ENCODE results near the gene TTC19.

Gene TTC19

DNA sequence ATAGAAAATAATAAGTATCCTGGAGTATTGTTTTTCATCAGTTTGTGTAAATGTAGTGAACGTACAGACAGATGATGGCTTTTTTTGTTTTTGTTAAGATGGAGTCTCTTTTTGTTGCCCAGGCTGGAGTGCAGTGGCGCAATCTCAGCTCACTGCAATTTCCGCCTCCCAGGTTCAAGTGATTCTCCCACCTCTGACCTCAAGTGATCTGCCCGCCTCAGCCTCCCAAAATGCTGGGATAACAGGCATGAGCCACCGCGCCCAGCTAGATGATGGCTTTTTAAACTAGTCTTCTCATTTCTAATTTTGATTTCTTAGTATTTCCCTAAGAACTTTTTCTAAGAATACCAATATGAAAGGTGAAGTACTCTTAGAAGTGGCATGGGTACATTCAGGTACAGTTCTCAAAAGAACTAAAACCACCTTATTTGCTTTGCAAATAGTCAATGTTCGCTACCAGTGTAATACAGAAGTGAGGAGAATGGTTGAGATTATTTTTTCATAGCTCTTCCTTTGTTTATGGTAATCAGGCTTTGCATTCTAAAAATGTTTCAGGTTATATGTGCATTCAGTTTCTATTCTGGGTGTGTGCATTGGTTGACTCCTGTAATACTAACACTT is 34.2 kb downstream of the TTC19 start:
- peaks cover 0 to 2% of the 10 kb centered on the region in 2 experiments for H3K4me1 ChIP-seq (ENCODE audit: control insufficient read depth in 1 of 2, insufficient read depth in 2 of 2, low read length in 2 of 2)
- no peak overlapping the region for H3K9ac ChIP-seq (ENCODE audit: low read length)
- DNase-seq, result no peak
- no peak overlapping the region for H3K23ac ChIP-seq (ENCODE audit: low read length)
- H2AFZ ChIP-seq (ENCODE audit: insufficient read depth, low read length, poor library complexity), result no peak overlapping the region
- no peak overlapping the region for H3K27ac ChIP-seq (ENCODE audit: low read depth, low read length)
- no peak overlapping the region for H2BK120ac ChIP-seq (ENCODE audit: insufficient read depth, low read length, poor library complexity)
- H4K91ac ChIP-seq (ENCODE audit: low read depth, low read length), result no peak overlapping the region
- no peak overlapping the region for H3K18ac ChIP-seq (ENCODE audit: low read length)
- H3K9me3 ChIP-seq (ENCODE audit: insufficient read depth, low read depth, low read length), result no peaks in the 10 kb centered on the region
- no peaks in the 10 kb centered on the region for H3K79me2 ChIP-seq (ENCODE audit: control insufficient read depth, insufficient read depth, low read length, poor library complexity)
- no peak overlapping the region for H2AK5ac ChIP-seq (ENCODE audit: low read length)
- no peak overlapping the region for H3K4ac ChIP-seq (ENCODE audit: low read depth, low read length)
- H3K36me3 ChIP-seq (ENCODE audit: control insufficient read depth in 1 of 2, insufficient read depth in 2 of 2, low read length in 2 of 2), result peaks cover 15 to 32% of the 10 kb centered on the region in 2 experiments
- H3K27me3 ChIP-seq (ENCODE audit: insufficient read depth, low read length), result no peaks in the 10 kb centered on the region
- H4K12ac ChIP-seq (ENCODE audit: low read depth, low read length), result no peak overlapping the region
- H3K79me1 ChIP-seq (ENCODE audit: low read length), result no peaks in the 10 kb centered on the region
- H3K14ac ChIP-seq (ENCODE audit: low read length), result no peak overlapping the region
- no CpG with 5 or more reads among the region's 7 CpGs for WGBS (ENCODE audit: extremely low coverage, insufficient coverage, insufficient read length)
- no peak overlapping the region for H4K8ac ChIP-seq (ENCODE audit: low read depth, low read length)
- H3K4me3 ChIP-seq (ENCODE audit: low read depth, low read length), result no peak overlapping the region
- H2BK12ac ChIP-seq (ENCODE audit: low read length), result no peak overlapping the region
- no peak overlapping the region for H2BK5ac ChIP-seq (ENCODE audit: low read depth, low read length, poor library complexity)
- H3K4me2 ChIP-seq (ENCODE audit: low read length), result no peak overlapping the region

DNA sequence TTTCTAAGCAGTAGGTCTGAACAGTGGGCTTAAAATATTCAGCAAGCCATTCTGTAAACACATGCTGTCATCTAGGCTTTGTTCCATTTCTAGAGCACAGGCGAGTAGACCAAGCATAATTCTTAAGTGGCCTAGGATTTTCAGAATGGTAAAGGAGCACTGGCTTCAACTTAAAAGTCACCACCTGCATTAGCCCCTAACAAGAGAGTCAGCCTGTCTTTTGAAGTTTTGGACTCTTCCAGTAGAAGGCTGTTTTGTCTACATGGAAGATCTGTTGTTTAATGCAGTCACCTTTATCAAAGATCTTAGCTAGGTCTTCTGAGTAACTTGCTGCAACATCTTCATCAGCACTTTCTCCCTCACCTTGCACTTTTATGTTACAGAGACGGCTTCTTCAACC is 36.6 kb downstream of the TTC19 start:
- Histone ChIP-seq H3K4me2 (ENCODE audit: low read length) (no peak overlapping the region), H4K91ac (ENCODE audit: low read depth, low read length) (no peak overlapping the region), H2BK12ac (ENCODE audit: low read length) (no peak overlapping the region), H2AFZ (ENCODE audit: insufficient read depth, low read length, poor library complexity) (no peak overlapping the region), H2BK120ac (ENCODE audit: insufficient read depth, low read length, poor library complexity) (no peak overlapping the region), H3K4me3 (ENCODE audit: low read depth, low read length) (no peak overlapping the region), H3K4me1 (ENCODE audit: control insufficient read depth in 1 of 2, insufficient read depth in 2 of 2, low read length in 2 of 2) (peaks cover 0 to 2% of the 10 kb centered on the region in 2 experiments), H3K79me2 (ENCODE audit: control insufficient read depth, insufficient read depth, low read length, poor library complexity) (no peaks in the 10 kb centered on the region), H3K36me3 (ENCODE audit: control insufficient read depth in 1 of 2, insufficient read depth in 2 of 2, low read length in 2 of 2) (peaks cover 15 to 32% of the 10 kb centered on the region in 2 experiments), H3K27ac (ENCODE audit: low read depth, low read length) (no peak overlapping the region), H3K23ac (ENCODE audit: low read length) (no peak overlapping the region), H3K79me1 (ENCODE audit: low read length) (no peaks in the 10 kb centered on the region), H2AK5ac (ENCODE audit: low read length) (no peak overlapping the region), H4K12ac (ENCODE audit: low read depth, low read length) (no peak overlapping the region), H3K9ac (ENCODE audit: low read length) (no peak overlapping the region), H3K9me3 (ENCODE audit: insufficient read depth, low read depth, low read length) (no peaks in the 10 kb centered on the region), H3K27me3 (ENCODE audit: insufficient read depth, low read length) (no peaks in the 10 kb centered on the region), H3K18ac (ENCODE audit: low read length) (no peak overlapping the region), H3K4ac (ENCODE audit: low read depth, low read length) (no peak overlapping the region), H4K8ac (ENCODE audit: low read depth, low read length) (no peak overlapping the region), H3K14ac (ENCODE audit: low read length) (no peak overlapping the region), H2BK5ac (ENCODE audit: low read depth, low read length, poor library complexity) (no peak overlapping the region)
- DNase-seq, result no peak
- WGBS (ENCODE audit: extremely low coverage, insufficient coverage, insufficient read length), result no CpG with 5 or more reads among the region's 2 CpGs

DNA sequence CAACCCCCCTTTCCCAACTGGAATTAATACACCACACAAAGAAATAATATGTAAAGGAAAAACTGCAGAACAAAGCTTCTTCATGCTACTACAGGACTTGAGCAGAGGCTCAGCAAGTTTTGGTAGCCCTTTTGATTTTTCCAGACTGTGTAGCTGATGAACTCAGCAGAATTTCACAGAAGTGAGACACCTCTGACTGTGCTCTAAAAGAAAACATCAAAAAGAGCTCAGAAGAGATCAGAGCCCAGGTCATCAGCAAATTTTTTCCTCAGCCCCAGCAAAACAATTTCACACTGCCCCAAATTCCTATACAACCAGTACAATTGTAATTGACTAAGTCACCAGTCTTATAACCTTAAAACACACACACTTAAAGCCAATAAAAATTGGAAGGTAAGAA is 38.0 kb downstream of the TTC19 start:
- no peak overlapping the region for H3K23ac ChIP-seq (ENCODE audit: low read length)
- H2AFZ ChIP-seq (ENCODE audit: insufficient read depth, low read length, poor library complexity), result no peak overlapping the region
- H2BK5ac ChIP-seq (ENCODE audit: low read depth, low read length, poor library complexity), result no peak overlapping the region
- H3K4me2 ChIP-seq (ENCODE audit: low read length), result no peak overlapping the region
- no peak overlapping the region for H3K4ac ChIP-seq (ENCODE audit: low read depth, low read length)
- no peak overlapping the region for H3K4me3 ChIP-seq (ENCODE audit: low read depth, low read length)
- no peaks in the 10 kb centered on the region for H3K79me1 ChIP-seq (ENCODE audit: low read length)
- no peak overlapping the region for H3K27ac ChIP-seq (ENCODE audit: low read depth, low read length)
- H2AK5ac ChIP-seq (ENCODE audit: low read length), result no peak overlapping the region
- no peak overlapping the region for H3K14ac ChIP-seq (ENCODE audit: low read length)
- DNase-seq, result peak in 1 of 2 donors; percentile 37
- H3K18ac ChIP-seq (ENCODE audit: low read length), result no peak overlapping the region
- no peak overlapping the region for H4K12ac ChIP-seq (ENCODE audit: low read depth, low read length)
- H3K9me3 ChIP-seq (ENCODE audit: insufficient read depth, low read depth, low read length), result no peaks in the 10 kb centered on the region
- H3K4me1 ChIP-seq (ENCODE audit: control insufficient read depth in 1 of 2, insufficient read depth in 2 of 2, low read length in 2 of 2), result peaks cover 0 to 2% of the 10 kb centered on the region in 2 experiments
- H2BK12ac ChIP-seq (ENCODE audit: low read length), result no peak overlapping the region
- H3K9ac ChIP-seq (ENCODE audit: low read length), result no peak overlapping the region
- no peaks in the 10 kb centered on the region for H3K79me2 ChIP-seq (ENCODE audit: control insufficient read depth, insufficient read depth, low read length, poor library complexity)
- H3K27me3 ChIP-seq (ENCODE audit: insufficient read depth, low read length), result no peaks in the 10 kb centered on the region
- H4K91ac ChIP-seq (ENCODE audit: low read depth, low read length), result no peak overlapping the region
- no peak overlapping the region for H2BK120ac ChIP-seq (ENCODE audit: insufficient read depth, low read length, poor library complexity)
- H3K36me3 ChIP-seq (ENCODE audit: control insufficient read depth in 1 of 2, insufficient read depth in 2 of 2, low read length in 2 of 2), result peaks cover 13 to 28% of the 10 kb centered on the region in 2 experiments
- no peak overlapping the region for H4K8ac ChIP-seq (ENCODE audit: low read depth, low read length)

DNA sequence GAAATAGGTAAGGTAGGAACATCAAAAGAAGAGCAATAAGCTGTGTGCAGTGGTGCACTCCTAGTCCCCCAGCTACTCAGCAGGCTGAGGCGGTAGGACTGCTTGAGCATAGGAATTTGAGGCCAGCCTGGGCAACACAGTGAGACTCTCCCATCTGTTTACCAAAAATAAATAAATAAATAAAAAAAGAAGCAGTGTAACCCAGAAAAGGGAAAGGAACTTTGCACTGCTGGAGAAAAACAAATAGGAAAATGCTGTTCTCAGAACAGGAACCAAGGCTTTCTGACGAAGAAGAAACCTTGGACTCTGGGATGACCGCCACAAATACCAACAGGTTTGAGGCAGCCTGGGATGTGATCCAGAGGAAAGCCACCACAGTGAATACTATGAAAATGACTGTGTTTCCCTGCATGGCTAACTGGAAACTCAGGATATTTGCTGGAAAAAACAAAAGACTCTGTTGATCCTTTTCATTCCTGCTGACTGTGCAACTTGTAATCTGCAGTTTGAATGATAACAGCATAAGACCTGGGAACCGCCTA is 41.2 kb downstream of the TTC19 start:
- H3K14ac ChIP-seq (ENCODE audit: low read length), result no peak overlapping the region
- H3K79me1 ChIP-seq (ENCODE audit: low read length), result no peaks in the 10 kb centered on the region
- no peak overlapping the region for H4K12ac ChIP-seq (ENCODE audit: low read depth, low read length)
- no peaks in the 10 kb centered on the region for H3K27me3 ChIP-seq (ENCODE audit: insufficient read depth, low read length)
- peaks cover 0 to 2% of the 10 kb centered on the region in 2 experiments for H3K4me1 ChIP-seq (ENCODE audit: control insufficient read depth in 1 of 2, insufficient read depth in 2 of 2, low read length in 2 of 2)
- WGBS (ENCODE audit: extremely low coverage, insufficient coverage, insufficient read length), result no CpG with 5 or more reads among the region's 4 CpGs
- no peak overlapping the region for H3K18ac ChIP-seq (ENCODE audit: low read length)
- no peak overlapping the region for H4K91ac ChIP-seq (ENCODE audit: low read depth, low read length)
- peaks cover 5 to 19% of the 10 kb centered on the region in 2 experiments for H3K36me3 ChIP-seq (ENCODE audit: control insufficient read depth in 1 of 2, insufficient read depth in 2 of 2, low read length in 2 of 2)
- no peak overlapping the region for H4K8ac ChIP-seq (ENCODE audit: low read depth, low read length)
- H3K79me2 ChIP-seq (ENCODE audit: control insufficient read depth, insufficient read depth, low read length, poor library complexity), result no peaks in the 10 kb centered on the region
- no peak overlapping the region for H3K9ac ChIP-seq (ENCODE audit: low read length)
- peak; percentile 20 to 62 for DNase-seq
- H3K4me3 ChIP-seq (ENCODE audit: low read depth, low read length), result no peak overlapping the region
- no peak overlapping the region for H3K27ac ChIP-seq (ENCODE audit: low read depth, low read length)
- no peak overlapping the region for H3K4ac ChIP-seq (ENCODE audit: low read depth, low read length)
- H3K9me3 ChIP-seq (ENCODE audit: insufficient read depth, low read depth, low read length), result no peaks in the 10 kb centered on the region
- no peak overlapping the region for H2BK5ac ChIP-seq (ENCODE audit: low read depth, low read length, poor library complexity)
- no peak overlapping the region for H2AFZ ChIP-seq (ENCODE audit: insufficient read depth, low read length, poor library complexity)
- no peak overlapping the region for H2BK12ac ChIP-seq (ENCODE audit: low read length)
- H2BK120ac ChIP-seq (ENCODE audit: insufficient read depth, low read length, poor library complexity), result no peak overlapping the region
- no peak overlapping the region for H2AK5ac ChIP-seq (ENCODE audit: low read length)
- H3K23ac ChIP-seq (ENCODE audit: low read length), result no peak overlapping the region
- H3K4me2 ChIP-seq (ENCODE audit: low read length), result no peak overlapping the region

Measured in trophoblast cell (in vitro differentiated cells and primary cell).